Lower leg skin (tissue), 4 donors: ENCODE measurements around the gene ECHS1. TPM values are rescaled to one million over a fixed set of nuclear protein-coding genes. Genes with fewer than 3 reads are reported as not detected.

ENCODE experiments used
- DNase-seq, 2 donors: peaks; one replicate each; pipeline ENCODE4 v3.0.0-alpha.2; 2019; ENCODE audit warnings: low spot score in 2 of 2
- H3K4me3 ChIP-seq: fragments of 200-600 bp; sonication (generic); 2 replicates; pipeline ENCODE4 v1.5.1; 2017; ENCODE audit warnings: mild to moderate bottlenecking, low read depth; ENCODE audit not compliant: poor library complexity, severe bottlenecking
- POLR2A ChIP-seq, 2 donors: fragments of 450-650 bp; IDR thresholded peaks; one replicate each; pipeline ENCODE4 v1.6.1; 2016 to 2017; ENCODE audit warnings: antibody characterized with exemption in 2 of 2, mild to moderate bottlenecking in 1 of 2, moderate library complexity in 1 of 2
- WGBS, 2 donors: methylation state at CpG; one replicate each; pipeline ENCODE4 v1.1.5; 2018; 5-methylcytosine and 5-hydroxymethylcytosine counted together
- intact Hi-C: fragments of 100-400 bp; cut with DNase I; formaldehyde crosslinking; loops from one replicate; pipeline ENCODE4 v1.15.0; 2023; ENCODE audit warnings: low total_unique reads
- total RNA-seq, 4 donors: library from RNA; depleted of rRNA; stranded (reverse); fragments of >200 nt; gene quantifications; one replicate each; pipeline ENCODE4 v1.1.0, GENCODE V29; 2016
- TF ChIP-seq, protein P1 (sequence below), 3 donors: fragments of 450-650 bp; IDR thresholded peaks; one replicate each; pipeline ENCODE4 v1.5.1; 2016; ENCODE audit warnings: antibody characterized with exemption in 3 of 3, mild to moderate bottlenecking in 3 of 3, moderate library complexity in 2 of 3

ECHS1 gene
- total RNA-seq, 4 donors from 2014 or later = 40.0 to 85.7 (median 61.8) TPM

DNA sequence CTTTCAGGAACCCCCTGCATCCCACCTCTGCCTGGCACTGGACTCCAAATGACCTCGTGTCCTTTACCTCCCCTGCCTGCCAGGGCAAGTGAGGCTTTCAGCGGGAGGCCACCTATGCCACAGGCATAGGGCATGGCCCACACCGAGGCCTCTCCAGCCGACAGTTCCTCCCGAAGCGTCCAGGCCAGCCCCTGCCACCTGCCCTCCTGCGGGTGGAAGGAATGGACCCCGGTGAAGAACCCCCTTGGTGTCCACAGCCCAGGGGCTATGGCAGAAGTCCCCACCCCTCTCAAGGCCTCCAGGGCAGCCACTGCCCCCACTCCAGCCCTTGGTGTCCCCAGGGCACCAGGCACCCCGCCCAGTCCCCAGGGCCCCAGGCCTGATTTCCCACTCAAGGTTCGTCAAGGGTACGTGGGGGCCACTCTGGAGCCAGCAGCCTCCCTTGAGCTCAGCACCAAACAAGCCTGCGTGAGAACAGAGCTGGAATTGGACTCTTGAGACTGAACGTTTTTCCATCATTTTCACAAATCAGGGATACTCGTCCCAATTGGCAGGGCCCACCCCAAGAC, 18.4 kb downstream of the ECHS1 start:
- H3K4me3 ChIP-seq = no peak overlapping the region
- intact Hi-C loops = no loop called here
- no peak for TF ChIP-seq POLR2A (IDR thresholded peaks at IDR 0.05)
- TF ChIP-seq, protein P1, sequence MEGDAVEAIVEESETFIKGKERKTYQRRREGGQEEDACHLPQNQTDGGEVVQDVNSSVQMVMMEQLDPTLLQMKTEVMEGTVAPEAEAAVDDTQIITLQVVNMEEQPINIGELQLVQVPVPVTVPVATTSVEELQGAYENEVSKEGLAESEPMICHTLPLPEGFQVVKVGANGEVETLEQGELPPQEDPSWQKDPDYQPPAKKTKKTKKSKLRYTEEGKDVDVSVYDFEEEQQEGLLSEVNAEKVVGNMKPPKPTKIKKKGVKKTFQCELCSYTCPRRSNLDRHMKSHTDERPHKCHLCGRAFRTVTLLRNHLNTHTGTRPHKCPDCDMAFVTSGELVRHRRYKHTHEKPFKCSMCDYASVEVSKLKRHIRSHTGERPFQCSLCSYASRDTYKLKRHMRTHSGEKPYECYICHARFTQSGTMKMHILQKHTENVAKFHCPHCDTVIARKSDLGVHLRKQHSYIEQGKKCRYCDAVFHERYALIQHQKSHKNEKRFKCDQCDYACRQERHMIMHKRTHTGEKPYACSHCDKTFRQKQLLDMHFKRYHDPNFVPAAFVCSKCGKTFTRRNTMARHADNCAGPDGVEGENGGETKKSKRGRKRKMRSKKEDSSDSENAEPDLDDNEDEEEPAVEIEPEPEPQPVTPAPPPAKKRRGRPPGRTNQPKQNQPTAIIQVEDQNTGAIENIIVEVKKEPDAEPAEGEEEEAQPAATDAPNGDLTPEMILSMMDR (IDR thresholded peaks at IDR 0.05) = no peak
- WGBS, 2 donors = 89 to 93% methylated on average over 12 to 14 of the region's 14 CpGs
- no peak for DNase-seq

DNA sequence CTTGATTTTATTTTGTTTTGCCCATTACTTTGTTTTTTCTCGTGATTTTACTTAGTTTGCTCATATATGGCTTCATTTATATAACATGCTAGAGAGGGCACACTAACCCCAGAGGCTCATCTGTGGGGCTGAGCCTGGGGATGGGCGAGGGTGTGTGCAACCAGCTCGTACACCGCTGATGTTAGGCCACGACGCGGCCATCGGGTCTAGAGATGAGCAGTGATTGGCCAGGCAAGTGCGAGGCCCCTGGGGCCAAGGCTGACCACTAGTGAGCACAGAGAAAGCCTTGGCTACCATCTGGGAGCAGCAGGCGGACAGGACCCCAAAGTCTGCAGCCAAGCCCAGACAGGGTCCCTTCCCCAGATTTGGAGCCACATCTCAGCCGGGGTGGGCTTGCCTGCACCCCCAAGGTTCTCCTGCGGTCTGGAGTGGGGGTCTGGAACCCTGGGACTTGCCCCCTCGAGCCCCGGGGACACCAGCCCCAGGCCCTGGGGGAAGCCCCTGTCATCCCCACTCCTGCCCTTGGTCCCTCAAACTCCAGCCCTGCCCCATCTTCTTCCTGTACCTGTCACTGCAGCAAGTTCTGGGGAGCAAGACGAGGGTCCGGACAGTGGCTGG, 19.1 kb downstream of the ECHS1 start:
- WGBS, 2 donors = 84 to 88% methylated on average over 13 to 16 of the region's 16 CpGs
- intact Hi-C loops = no loop called here

DNA sequence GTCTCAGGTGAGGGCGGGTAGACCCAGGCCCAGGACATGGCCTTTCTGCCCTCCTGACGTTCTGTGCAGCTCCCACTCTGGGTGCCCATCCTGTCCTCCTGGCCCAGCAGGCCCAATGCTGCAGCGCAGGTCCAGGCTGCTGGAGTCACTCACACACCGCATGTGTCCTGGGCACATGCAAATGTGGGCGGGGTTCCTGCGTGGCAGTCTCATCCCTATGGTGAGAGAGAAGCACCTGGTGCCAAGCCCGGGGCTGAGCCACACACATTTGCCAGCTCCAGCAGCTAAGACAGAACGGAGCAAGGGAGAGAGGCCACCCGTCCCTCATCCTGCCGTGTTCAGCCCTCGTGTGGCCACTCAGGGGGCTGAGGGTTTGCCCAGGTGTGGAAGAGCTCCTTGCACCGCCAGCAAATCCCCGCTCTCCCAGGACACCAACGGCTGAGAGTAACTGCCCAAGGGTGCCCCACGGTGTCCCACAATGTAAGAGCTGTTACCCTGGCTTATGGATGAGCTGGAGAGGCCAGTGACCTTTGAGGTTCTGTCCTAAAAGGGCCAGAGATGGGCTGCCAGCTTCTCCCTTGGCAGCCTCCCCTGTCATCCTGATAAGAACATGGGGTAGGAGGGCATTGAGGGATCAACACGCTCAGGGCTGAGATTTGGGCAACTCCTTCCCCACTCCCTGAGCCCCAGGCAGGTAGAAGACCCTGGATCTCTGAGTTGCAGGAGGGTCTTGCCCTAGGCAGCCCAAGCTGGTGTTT, 19.8 kb downstream of the ECHS1 start:
- no peak for DNase-seq
- WGBS, 2 donors = 57 to 60% methylated on average over 15 to 16 of the region's 16 CpGs

More for the DNA sequence above, 19.1 kb downstream of the ECHS1 start:
- DNase-seq = no peak
- no peak for TF ChIP-seq POLR2A (IDR thresholded peaks at IDR 0.05)
- TF ChIP-seq, protein P1 (IDR thresholded peaks at IDR 0.05) = no peak
- no peak overlapping the region for H3K4me3 ChIP-seq

DNA sequence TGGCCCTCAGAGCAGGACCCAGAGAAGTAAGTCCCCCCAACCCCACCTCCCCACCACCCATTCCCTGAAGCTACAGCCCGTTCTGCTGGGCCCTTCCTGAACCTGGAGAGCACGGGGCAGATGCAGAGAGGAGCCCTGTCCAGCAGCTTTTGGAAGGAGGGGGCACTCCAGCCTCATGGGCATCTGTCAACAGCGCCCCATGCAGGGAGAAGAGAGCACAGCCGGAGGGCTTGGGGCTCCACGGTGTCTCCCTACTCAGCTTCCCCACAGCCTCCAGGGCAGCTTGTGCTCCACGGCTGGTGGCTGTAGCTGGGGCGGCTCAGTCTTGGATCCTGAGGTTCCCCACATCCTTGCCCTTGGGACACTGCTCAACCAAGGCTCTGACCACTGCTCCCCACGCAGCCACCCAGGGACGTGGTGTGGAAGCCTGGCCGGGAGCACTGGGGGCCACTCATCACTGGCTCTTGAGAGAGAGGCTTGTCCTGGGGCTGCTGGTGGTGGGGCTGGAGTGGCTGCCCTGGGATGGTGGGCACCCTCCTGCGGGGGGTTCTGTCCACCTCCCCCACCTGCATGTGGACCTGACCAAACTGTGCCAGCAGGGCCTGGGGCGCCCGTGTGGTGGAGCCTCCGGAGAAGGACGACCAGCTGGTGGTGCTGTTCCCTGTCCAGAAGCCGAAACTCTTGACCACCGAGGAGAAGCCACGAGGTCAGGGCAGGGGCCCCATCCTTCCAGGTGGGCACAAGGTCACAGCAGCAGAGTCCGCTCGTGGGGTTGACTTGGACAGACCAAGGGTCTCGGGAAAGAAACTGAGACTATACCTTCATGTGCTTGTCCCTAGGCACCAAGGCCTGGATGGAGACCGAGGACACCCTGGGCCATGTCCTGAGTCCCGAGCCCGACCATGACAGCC, 21.5 kb downstream of the ECHS1 start:
- DNase-seq = no peak
- TF ChIP-seq, protein P1 (IDR thresholded peaks at IDR 0.05) = no peak
- TF ChIP-seq POLR2A (IDR thresholded peaks at IDR 0.05) = no peak
- H3K4me3 ChIP-seq = no peak overlapping the region
- intact Hi-C loops = no loop called here
- WGBS, 2 donors = 66 to 86% methylated on average over 14 to 20 of the region's 24 CpGs

More for the DNA sequence above, 19.8 kb downstream of the ECHS1 start:
- intact Hi-C loops = no loop called here
- no peak for TF ChIP-seq POLR2A (IDR thresholded peaks at IDR 0.05)
- TF ChIP-seq, protein P1 (IDR thresholded peaks at IDR 0.05) = no peak
- no peak overlapping the region for H3K4me3 ChIP-seq

DNA sequence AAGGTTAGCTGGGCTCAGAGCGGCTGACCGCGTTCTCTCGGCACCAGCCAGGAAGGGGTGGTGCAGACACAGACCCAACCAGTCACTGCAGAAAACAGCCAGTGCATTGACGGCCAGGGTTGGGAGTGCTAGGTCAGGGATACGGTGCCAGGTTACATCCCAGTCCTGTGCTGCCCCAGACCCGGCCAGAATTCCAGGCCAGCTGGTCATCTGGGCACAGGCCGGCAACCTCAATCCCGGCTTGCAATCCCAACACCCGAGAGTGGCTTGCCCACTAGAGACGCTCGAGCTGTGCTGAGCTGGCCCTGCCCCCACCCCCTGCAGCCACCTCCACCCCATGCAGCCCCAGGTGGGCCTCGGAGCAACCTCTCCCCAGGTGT, 22.2 kb downstream of the ECHS1 start:
- TF ChIP-seq, protein P1 (IDR thresholded peaks at IDR 0.05) = no peak
- WGBS, 2 donors = 45 to 58% methylated on average over 6 to 10 of the region's 13 CpGs
- DNase-seq = no peak
- no peak overlapping the region for H3K4me3 ChIP-seq
- intact Hi-C loops = no loop called here
